ENCODE measurements around the gene HMG20B.
"Not testable (repeated sequence)": the region's sequence is repeated elsewhere in the genome, so short reads cannot be mapped to it uniquely, and the experiment has no call there.

Gene HMG20B

GRCh38 chr19:3572855-3573161, at the start of gene HMG20B:
HMG20B (plus strand) TSS chr19:3572944; CDS start chr19:3573310, 366 bp downstream.
- DNase-seq (ENCODE audit: low read depth), result no peak

GRCh38 chr19:3523361-3524077, 49.2 kb upstream of the HMG20B start:
- DNase-seq (ENCODE audit: low read depth), result no peak

GRCh38 chr19:3524078-3524842, 48.5 kb upstream of the HMG20B start:
- DNase-seq (ENCODE audit: low read depth), result no peak

GRCh38 chr19:3524904-3525451, 47.8 kb upstream of the HMG20B start:
- no peak for DNase-seq (ENCODE audit: low read depth)

GRCh38 chr19:3526507-3527237, 46.1 kb upstream of the HMG20B start:
- DNase-seq (ENCODE audit: low read depth), result no peak

GRCh38 chr19:3527238-3527910, 45.4 kb upstream of the HMG20B start:
- DNase-seq (ENCODE audit: low read depth), result no peak

- no peak for DNase-seq (ENCODE audit: low read depth)
These were observed 44.7 kb upstream of the HMG20B start for GRCh38 chr19:3528080-3528479.

- DNase-seq (ENCODE audit: low read depth), result no peak
These were observed 44.1 kb upstream of the HMG20B start for GRCh38 chr19:3528539-3529211.

- not testable (repeated sequence) for DNase-seq (ENCODE audit: low read depth)
These were observed 43.4 kb upstream of the HMG20B start for GRCh38 chr19:3529299-3529698.

- no peak for DNase-seq (ENCODE audit: low read depth)
These were observed 42.4 kb upstream of the HMG20B start for GRCh38 chr19:3530389-3530788.

GRCh38 chr19:3531716-3532115, 41.0 kb upstream of the HMG20B start:
- DNase-seq (ENCODE audit: low read depth), result no peak

GRCh38 chr19:3532154-3532786, 40.5 kb upstream of the HMG20B start:
- DNase-seq (ENCODE audit: low read depth), result no peak

GRCh38 chr19:3533033-3533432, 39.7 kb upstream of the HMG20B start:
- DNase-seq (ENCODE audit: low read depth), result no peak

GRCh38 chr19:3533563-3534216, 39.1 kb upstream of the HMG20B start:
- no peak for DNase-seq (ENCODE audit: low read depth)

GRCh38 chr19:3534375-3535234, 38.1 kb upstream of the HMG20B start:
- DNase-seq (ENCODE audit: low read depth), result no peak

GRCh38 chr19:3535235-3535535, 37.6 kb upstream of the HMG20B start:
- no peak for DNase-seq (ENCODE audit: low read depth)

- DNase-seq (ENCODE audit: low read depth), result no peak
These were observed 37.2 kb upstream of the HMG20B start for GRCh38 chr19:3535563-3535965.

- DNase-seq (ENCODE audit: low read depth), result no peak
These were observed 36.8 kb upstream of the HMG20B start for GRCh38 chr19:3535981-3536380.

GRCh38 chr19:3536429-3537100, 36.2 kb upstream of the HMG20B start:
- no peak for DNase-seq (ENCODE audit: low read depth)
